Thyroid gland (tissue), 4 donors: ENCODE data around the gene CDH4. TPM values are rescaled to one million over a fixed set of nuclear protein-coding genes. Genes with fewer than 3 reads are reported as not detected.

ENCODE experiments used
- DNase-seq, 2 donors: peaks; one replicate each; pipeline ENCODE4 v3.0.0-alpha.2; 2019
- H3K27ac ChIP-seq, 3 donors: fragments of 200-600 bp; sonication (generic); 1 replicate in 2 of 3; 2 replicates in 1 of 3; pipeline ENCODE4 v1.5.1; 2016 to 2019; ENCODE audit warnings: mild to moderate bottlenecking in 1 of 3, moderate library complexity in 1 of 3
- H3K27me3 ChIP-seq: fragments of 200-600 bp; sonication (generic); one replicate; pipeline ENCODE4 v1.5.1; 2019
- H3K36me3 ChIP-seq, 2 donors: fragments of 200-600 bp; sonication (generic); one replicate each; pipeline ENCODE4 v1.5.1; 2016 to 2019
- H3K4me1 ChIP-seq, 2 donors: fragments of 200-600 bp; sonication (generic); one replicate each; pipeline ENCODE4 v1.5.1; 2017 to 2019
- H3K4me3 ChIP-seq, 3 donors: fragments of 200-600 bp; sonication (generic); replicated peaks in 1 of 3; 1 replicate in 2 of 3; 2 replicates in 1 of 3; pipeline ENCODE4 v1.5.1; 2016; ENCODE audit warnings: mild to moderate bottlenecking in 1 of 3
- H3K9me3 ChIP-seq: fragments of 200-600 bp; sonication (generic); one replicate; pipeline ENCODE4 v1.5.1; 2017
- CTCF ChIP-seq, 6 experiments: fragments of 200-600 bp in 3 of 6; fragments of 450-650 bp in 3 of 6; sonication (generic) in 3 of 6; IDR thresholded peaks; one replicate each; pipeline ENCODE4 v1.5.1; 2016 to 2019; ENCODE audit warnings: antibody characterized with exemption in 6 of 6, mild to moderate bottlenecking in 2 of 6, inconsistent platforms in 1 of 6, moderate library complexity in 1 of 6
- POLR2A ChIP-seq, 2 donors: fragments of 450-650 bp; IDR thresholded peaks; one replicate each; pipeline ENCODE4 v1.6.1; 2017; ENCODE audit warnings: antibody characterized with exemption in 2 of 2, mild to moderate bottlenecking in 2 of 2, moderate library complexity in 1 of 2
- WGBS, 2 donors: methylation state at CpG; one replicate each; pipeline ENCODE4 v1.1.5; 2017; 5-methylcytosine and 5-hydroxymethylcytosine counted together
- intact Hi-C: fragments of 100-400 bp; cut with DNase I; formaldehyde crosslinking; loops from one replicate; pipeline ENCODE4 v1.15.1; 2023
- total RNA-seq, 4 donors: library from RNA; depleted of rRNA; stranded (reverse); fragments of >200 nt; gene quantifications; one replicate each; pipeline ENCODE4 v1.2.3, GENCODE V29; 2016

Gene CDH4
- total RNA-seq, 4 donors from 2014 or later, result 0.22 to 0.29 (median 0.29) TPM; not detected in 1

- TF ChIP-seq CTCF (IDR thresholded peaks at IDR 0.05), result no peak
- TF ChIP-seq POLR2A (IDR thresholded peaks at IDR 0.05), result no peak
- 90 to 91% methylated on average over 11 of the region's 11 CpGs for WGBS, 2 donors
- intact Hi-C loops, result no loop called here
Observed at GRCh38 chr20:61357119-61357518, 105.1 kb downstream of the CDH4 start.

GRCh38 chr20:61359254-61359653 lies 107.2 kb downstream of the CDH4 start:
- DNase-seq, result no peak
- H3K4me1 ChIP-seq, result no peaks in the 10 kb centered on the region
- intact Hi-C loops, result no loop called here
- no peaks in the 10 kb centered on the region for H3K36me3 ChIP-seq
- no peaks in the 10 kb centered on the region for H3K27me3 ChIP-seq
- H3K4me3 ChIP-seq, result no peak overlapping the region
- WGBS, 2 donors, result 68 to 75% methylated on average over 14 to 17 of the region's 17 CpGs
- TF ChIP-seq CTCF (IDR thresholded peaks at IDR 0.05) (no peak), POLR2A (IDR thresholded peaks at IDR 0.05) (no peak)
- H3K9me3 ChIP-seq, result no peaks in the 10 kb centered on the region
- H3K27ac ChIP-seq, result no peak overlapping the region

More at GRCh38 chr20:61357119-61357518, 105.1 kb downstream of the CDH4 start:
- Histone ChIP-seq H3K9me3 (no peaks in the 10 kb centered on the region), H3K27ac (no peak overlapping the region), H3K36me3 (no peaks in the 10 kb centered on the region), H3K4me1 (no peaks in the 10 kb centered on the region), H3K4me3 (no peak overlapping the region), H3K27me3 (no peaks in the 10 kb centered on the region)
- DNase-seq, result no peak

GRCh38 chr20:61360296-61360695 lies 108.2 kb downstream of the CDH4 start:
- Histone ChIP-seq H3K9me3 (no peaks in the 10 kb centered on the region), H3K27ac (no peak overlapping the region), H3K4me1 (no peaks in the 10 kb centered on the region), H3K4me3 (no peak overlapping the region), H3K36me3 (no peaks in the 10 kb centered on the region), H3K27me3 (no peaks in the 10 kb centered on the region)
- TF ChIP-seq CTCF (IDR thresholded peaks at IDR 0.05) (no peak), POLR2A (IDR thresholded peaks at IDR 0.05) (no peak)
- 67 to 76% methylated on average over 9 of the region's 9 CpGs for WGBS, 2 donors
- DNase-seq, result no peak
- intact Hi-C loops, result no loop called here

- no peak for DNase-seq
- no peak overlapping the region for H3K27ac ChIP-seq
- H3K4me3 ChIP-seq, result no peak overlapping the region
- WGBS, 2 donors, result 65 to 74% methylated on average over 8 of the region's 8 CpGs
- no peaks in the 10 kb centered on the region for H3K36me3 ChIP-seq
- no peaks in the 10 kb centered on the region for H3K27me3 ChIP-seq
- TF ChIP-seq POLR2A (IDR thresholded peaks at IDR 0.05) (no peak), CTCF (IDR thresholded peaks at IDR 0.05) (no peak)
- no peaks in the 10 kb centered on the region for H3K4me1 ChIP-seq
- intact Hi-C loops, result no loop called here
- H3K9me3 ChIP-seq, result no peaks in the 10 kb centered on the region
Observed at GRCh38 chr20:61360940-61361339, 108.9 kb downstream of the CDH4 start.

- intact Hi-C loops, result no loop called here
- Histone ChIP-seq H3K27me3 (no peaks in the 10 kb centered on the region), H3K4me3 (no peak overlapping the region), H3K4me1 (no peaks in the 10 kb centered on the region), H3K9me3 (no peaks in the 10 kb centered on the region), H3K36me3 (no peaks in the 10 kb centered on the region), H3K27ac (no peak overlapping the region)
- DNase-seq, result no peak
- TF ChIP-seq CTCF (IDR thresholded peaks at IDR 0.05) (no peak), POLR2A (IDR thresholded peaks at IDR 0.05) (no peak)
- WGBS, 2 donors, result 89 to 91% methylated on average over 10 to 14 of the region's 14 CpGs
Observed at GRCh38 chr20:61361501-61361900, 109.4 kb downstream of the CDH4 start.
